Dedifferentiated amniotic fluid mesenchymal stem cell (primary cell): ENCODE data around the gene GLYATL1.

Experiments used
- DNase-seq: peaks from one replicate; pipeline ENCODE4 v3.0.0-alpha.2; 2016; ENCODE audit errors: extremely low spot score

Gene GLYATL1

GRCh38 chr11:58926695-58927094 lies 12.6 kb upstream of the GLYATL1 start:
- no peak for DNase-seq

DNA sequence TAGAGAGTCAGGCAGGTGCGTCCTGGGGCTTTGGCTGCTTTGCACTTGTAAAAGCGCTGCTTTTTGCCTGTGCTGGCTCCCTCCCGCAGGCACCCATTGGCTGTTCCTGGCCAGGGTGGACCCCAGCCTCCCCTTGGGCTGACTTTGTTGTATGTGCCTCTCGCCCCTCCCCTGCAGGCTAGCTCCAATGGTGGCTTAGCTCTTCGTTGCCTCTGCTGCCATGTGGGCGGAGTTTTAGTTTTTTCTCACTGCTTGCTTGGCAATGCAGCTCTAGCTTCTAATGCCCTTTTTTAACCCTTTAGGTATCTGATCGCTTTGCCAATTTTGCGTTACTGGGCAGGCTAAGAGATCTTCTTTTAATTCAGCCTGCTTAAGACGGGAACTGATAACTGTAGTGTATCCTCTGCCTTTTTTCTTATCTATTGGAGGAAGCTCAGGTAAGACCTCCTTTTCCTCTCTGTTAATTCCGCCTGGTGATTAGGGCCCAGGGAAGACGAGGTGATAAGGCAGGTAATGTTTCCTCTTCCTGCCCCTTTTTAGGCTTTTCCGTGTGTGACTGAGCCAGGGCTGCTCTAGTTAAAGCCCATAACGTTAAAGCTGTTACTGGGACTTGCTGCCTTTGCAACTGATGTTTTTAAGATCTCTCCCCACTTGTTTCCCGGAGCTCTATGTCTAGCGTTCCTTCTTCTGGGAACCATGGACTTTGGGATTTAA lies 11.7 kb upstream of the GLYATL1 start:
- no peak for DNase-seq

DNA sequence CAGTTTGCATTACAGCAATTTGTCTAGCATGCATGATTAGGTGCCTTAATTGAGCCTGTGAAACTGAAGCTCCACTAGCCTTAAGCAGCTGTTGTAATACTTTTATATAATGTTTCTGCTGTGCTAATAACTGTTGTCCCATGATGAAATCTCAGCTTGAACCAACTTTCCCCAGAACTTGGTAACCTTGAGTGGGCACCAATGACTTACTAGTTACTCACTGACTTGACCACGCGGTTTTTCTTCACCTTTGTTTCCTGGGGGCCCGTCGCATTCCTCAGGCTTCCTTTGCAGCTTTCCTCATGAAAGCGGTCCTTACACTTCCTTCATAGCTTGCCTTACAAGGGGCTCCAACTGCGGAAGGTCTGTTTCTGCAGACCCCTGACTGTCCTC lies 11.2 kb upstream of the GLYATL1 start:
- no peak for DNase-seq

DNA sequence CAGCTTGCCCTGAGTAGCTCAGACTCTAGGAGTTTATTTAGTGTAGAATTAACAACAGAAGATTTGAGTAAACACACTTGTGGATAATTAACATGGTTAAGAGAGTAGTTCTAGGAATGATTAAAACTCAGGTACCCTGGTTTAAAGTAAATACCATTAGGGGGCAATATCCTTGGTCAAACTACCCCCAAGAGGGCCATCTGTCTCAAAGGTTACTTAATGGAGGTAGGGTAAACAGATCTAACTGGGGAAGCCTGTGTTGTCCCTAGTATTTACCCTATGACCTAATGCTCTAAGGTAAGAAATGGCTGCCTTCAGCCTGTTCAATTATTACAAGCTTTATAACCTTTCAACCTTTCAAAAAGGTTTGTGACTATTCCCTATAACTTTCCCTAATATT lies 10.6 kb upstream of the GLYATL1 start:
- DNase-seq = no peak

- no peak for DNase-seq
These were observed 8.4 kb upstream of the GLYATL1 start for GRCh38 chr11:58930926-58931325.

DNA sequence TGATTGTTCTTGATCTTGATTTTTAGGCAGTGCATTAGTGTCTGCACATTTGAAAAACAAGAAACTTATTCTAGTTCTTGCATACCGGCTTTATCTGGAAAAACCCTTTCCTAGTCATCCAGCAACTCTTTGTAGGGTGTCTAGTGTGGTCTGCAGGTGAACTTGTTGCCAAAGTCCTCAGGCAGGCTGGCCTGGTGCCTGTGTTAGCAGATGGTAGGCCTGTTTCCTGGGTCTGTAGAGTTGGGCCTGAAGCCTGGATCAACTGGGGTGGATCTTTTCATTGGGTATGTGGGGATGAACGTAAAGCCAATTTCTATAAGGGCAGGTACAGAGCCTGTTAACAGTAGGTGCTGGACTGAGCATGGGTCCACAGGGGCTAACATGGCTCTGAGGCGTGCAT lies 5.6 kb upstream of the GLYATL1 start:
- no peak for DNase-seq

GRCh38 chr11:58934945-58935513 lies 4.3 kb upstream of the GLYATL1 start:
- no peak for DNase-seq

DNA sequence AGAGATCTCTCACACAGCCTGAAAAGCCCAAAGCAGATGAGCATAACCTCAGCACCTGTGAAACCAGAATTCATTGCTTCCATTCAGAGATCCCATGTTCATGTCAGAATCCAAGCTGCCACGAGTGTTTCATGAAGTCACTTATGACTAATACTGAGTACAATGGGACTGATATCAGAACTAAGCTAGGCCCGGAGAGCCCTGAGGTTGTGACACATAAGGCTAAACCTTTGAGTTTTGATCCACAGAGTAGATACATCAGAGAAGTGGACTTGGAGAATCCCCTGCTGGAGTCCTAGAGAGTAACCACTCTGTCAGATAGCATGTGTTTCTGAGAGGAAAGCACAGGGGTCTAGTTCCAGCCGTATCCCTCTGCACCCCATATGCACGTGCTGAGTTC lies 890 bp upstream of the GLYATL1 start:
- no peak for DNase-seq

DNA sequence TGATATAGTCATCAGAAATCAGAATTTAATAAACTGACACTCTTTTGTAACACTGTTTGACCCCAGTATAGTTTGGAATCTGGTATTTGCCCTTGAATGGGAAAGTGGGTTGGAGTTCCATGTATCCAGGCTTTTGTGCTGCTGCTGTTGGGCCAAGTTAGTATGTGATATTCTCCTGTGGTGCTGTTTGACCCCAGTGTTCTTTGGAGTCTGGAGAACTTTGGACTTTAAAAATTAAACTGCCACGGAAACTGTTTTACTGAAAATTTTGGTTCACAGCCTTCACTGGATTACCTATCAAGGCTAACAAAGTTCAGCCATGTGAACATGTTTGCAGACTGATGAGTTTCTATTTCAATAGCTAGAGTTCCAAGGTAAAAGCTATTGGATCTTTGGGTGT lies 740 bp downstream of the GLYATL1 start:
- no peak for DNase-seq

- DNase-seq = no peak
These were observed 2.5 kb downstream of the GLYATL1 start for GRCh38 chr11:58941838-58942237.

DNA sequence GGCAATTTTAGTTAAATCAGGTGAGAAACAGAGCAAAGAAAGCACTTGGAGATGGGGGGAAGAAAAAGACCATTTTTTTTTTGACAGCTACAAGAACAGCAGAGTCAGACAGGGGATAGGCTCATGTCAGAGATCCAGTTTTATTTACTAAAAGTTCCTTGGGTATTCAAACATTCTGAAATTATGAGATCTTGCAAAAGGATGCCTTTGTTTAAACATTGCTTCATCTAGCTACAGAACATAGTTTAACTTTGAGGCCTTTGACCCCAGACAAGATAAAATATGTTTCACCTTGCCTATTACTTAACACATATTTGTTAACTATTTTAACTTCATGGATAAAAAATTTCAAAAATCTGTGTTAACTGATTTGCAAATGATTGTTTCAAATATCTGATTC lies 6.4 kb downstream of the GLYATL1 start:
- no peak for DNase-seq

DNA sequence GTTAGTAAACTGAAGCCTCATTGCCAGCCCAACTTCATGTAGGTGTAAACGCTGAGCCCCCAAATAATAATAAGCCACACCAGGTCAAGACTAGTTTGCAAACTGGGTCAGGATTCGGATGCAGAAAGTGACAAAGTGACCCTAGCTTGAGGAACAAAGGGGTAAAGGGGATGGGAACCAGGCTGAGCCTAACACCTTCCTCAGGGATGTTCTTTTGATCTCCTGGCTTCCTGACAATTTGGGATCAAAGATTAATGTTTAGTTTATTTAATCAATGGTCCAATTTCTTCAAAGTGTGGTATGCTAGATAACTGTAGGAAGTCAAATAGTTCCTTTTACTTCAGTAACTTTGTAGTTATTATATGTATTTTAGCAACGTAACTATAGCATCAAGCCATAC lies 9.9 kb downstream of the GLYATL1 start:
- DNase-seq = no peak

DNA sequence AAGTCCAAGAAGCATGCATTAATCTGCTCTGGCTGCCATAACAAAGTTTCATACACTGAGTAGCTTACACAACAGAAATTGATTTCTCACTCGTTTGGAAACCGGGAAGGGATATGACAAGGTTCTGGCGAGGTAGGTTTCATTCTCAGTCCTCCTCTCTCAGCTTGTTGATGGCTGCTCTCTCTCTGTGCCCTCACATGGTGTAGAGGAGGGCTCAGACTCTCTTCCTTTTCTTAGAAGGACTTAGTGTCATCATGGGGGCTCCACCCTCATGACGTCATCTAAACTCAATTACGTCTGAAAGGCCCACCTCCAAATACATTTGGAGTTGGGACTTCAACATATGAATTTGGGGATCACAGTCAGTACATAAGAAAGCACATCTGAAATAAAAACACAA lies 18.6 kb downstream of the GLYATL1 start:
- DNase-seq = no peak

DNA sequence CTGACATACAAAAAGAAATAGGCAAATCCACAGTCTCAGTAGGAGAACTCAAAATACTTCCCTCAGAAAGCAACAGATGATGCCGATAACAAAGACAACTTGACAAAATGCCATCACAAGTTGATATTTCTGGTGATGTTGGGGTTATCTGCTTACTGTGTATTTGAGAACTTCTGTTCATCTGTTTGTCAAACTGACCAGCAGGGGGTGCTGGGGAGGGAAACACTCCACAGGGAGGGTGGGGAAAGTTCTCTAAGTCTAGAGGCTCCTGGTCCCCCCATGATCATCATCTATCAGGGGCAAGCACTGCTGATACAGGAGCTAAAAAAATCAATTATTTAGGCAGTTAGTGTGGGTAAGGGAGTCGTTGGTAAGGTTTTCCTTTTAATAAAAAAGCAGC lies 19.2 kb downstream of the GLYATL1 start:
- no peak for DNase-seq

DNA sequence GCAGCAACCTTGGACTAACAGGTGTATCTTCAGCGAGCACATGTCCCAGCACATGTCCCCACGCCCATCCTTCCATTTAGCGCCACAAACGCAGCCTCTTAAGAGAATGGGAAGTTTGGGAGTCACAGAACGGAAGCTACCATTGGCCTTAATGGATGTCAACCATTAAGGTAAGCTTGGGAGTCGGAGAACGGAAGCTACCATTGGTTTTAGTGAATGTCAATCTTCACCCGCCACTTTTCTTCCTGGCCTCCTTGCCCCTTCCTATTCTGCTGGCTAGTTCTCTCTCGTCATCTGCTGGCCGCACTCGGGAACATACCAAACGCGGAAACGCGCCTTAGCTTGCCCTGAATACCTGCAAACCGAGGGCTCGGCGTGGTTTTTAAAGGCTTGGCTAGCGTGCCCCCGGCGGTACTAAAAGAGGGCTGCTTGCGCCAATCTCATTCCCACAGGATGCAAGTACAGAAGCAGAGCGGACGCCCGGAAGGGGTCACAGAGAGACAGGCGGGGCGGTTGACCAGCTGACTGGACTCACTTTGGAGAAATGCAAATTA lies 24.3 kb downstream of the GLYATL1 start:
- no peak for DNase-seq

DNA sequence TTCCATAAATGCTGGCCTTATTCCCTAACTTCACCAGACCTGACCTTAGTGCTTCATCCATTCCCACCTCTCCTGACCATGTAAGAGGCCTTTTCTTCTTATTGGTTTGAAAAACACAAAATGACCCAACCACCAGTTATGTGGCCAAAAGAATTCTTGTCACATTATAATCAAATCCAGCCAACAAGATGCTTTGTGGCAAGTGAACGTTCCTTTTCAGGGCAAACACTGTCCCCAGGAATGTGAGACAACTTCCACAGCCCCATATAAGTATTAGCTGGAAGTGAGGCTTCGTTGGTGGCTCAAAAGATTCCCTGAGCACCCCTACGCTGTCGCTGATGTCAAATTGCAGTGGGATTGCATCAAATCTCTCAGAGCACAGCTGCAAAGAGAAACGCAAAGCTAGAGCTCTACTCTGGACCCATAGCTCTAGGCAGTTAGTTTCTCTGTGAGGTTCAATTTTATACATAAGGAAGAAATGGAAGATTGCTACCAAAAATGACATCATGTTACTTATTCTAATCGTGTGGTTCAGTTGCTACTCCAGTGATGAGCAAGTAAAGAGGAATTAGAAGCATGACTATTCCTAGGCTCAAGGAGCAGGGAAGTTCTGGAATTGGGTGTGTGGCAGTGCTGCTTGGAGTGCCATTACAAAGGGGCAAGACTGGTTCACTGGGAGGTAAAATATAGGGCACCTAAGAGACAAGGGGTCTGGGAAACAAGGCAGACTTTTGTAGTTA lies 26.1 kb downstream of the GLYATL1 start:
- peak; percentile 15 for DNase-seq

DNA sequence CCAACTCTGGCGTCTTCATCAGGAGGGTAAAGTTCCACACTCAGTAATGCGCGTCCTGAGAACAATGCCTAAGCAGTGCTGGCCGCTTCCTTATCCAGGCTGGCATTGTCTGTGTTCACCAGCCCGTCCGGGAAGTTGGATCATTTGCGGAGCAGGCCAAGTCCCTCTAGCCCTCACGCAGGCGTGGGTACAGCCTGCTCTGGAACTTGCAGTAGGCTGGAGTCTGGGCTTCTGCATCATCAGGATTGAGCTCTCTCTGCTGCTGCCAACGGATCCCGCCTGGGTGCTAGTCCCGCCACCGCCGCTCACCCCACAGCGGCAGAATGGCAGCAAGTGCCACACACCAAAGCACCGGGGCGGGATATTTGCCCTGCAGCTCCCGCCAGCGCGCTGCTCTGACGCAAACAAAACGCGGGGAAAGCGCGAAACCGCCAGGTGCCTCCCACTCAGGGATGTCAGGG lies 29.0 kb downstream of the GLYATL1 start:
- DNase-seq = no peak

GRCh38 chr11:58977470-58977869 lies 38.2 kb downstream of the GLYATL1 start:
- no peak for DNase-seq

GRCh38 chr11:58979222-58979621 lies 39.9 kb downstream of the GLYATL1 start:
- DNase-seq = no peak

DNA sequence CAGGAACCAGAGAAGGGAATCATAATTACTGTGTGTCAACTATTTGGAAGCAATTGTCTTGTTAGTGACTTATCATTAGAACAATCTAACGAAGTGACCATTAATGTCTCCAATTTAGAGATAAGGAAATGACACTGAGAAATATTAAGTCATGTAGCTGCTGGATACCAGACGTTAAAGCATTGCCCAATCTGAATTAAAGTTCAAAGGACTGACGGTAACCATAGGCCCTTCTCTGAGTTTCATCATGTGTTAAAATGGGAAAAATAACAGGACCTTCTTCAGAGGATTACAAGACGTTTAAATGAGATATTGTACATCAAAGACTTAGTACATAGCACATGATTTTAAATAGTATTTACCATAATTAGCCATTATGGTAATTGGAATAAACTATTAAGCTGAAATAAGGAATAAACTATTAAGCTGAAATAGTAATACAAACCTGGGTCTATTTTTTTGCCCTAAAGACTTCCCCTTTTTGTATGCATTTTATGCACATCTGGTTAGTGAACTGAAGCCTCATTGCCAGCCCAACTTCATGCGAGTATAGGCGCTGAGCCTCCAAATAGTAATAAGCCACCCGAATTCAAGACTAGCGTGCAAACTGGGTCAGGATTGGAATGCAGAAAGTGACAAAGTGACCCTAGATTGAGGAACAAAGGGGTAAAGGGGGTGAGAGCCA lies 41.0 kb downstream of the GLYATL1 start:
- no peak for DNase-seq

GRCh38 chr11:58992489-58992888 lies 53.2 kb downstream of the GLYATL1 start:
- no peak for DNase-seq

DNA sequence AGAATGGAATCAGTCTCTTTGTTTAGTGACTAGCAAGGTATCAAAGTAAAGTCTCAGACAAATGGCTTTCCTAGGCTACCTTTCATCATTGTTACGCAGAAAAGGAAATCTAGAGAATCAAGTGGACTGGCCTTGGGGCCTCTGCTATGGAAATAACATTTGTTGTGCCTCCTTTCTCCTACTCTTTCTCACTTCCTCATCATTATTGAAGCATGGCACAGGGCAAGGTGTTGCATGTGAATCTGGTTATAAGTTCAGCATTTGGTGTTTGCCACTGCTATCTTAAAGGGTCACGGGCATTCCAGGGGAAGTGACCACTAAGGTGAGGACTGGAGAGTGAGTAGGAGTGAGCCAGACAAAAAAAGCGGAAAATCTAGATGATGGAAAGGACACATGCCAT lies 54.9 kb downstream of the GLYATL1 start:
- no peak for DNase-seq
